GM19463 (cell line): ENCODE data around the gene FAF1.
A peak's percentile ranks its signal among the peaks of the same experiment; 100 is the strongest.

Experiments
- ATAC-seq: cut with Tn5 transposase; IDR thresholded peaks from one replicate; pipeline ENCODE4 v1.9.1; 2021; ENCODE audit warnings: mild to moderate bottlenecking, moderate library complexity; ENCODE audit not compliant: unreplicated experiment

Gene FAF1

DNA sequence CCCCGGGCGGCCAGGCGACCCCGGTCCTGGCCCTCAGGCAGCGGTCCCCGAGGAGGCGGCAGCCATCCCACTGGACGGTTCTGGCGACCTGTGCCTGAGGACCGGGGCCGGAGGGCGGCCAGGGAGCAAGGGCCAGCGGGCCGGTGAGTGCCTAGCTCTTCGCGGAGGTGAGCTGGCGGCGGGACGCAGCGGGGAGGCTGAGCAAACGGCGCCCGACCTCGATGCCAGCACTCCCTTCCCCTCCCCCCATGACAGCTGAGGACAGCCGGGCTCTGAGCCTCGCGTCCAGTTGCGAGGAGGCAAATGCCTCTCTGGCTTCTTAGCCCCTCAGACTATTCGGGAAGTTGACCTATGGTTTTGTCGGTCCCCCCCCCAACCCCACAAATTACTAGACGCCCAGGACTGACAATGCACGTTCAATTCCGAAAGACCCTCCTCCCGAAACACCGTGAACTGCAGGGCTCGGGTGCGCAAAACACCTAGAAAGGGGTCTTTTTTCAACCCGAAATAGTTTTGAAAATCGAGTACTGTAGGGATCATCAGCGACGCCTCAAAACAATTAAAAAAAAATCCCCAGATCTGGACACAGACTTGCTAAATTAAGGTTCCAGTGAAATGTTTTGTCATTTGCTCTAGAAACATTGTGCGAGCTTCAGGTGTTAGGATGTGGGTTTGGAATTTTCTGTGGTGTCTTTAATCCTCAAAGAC is 18.2 kb upstream of the FAF1 start:
- ATAC-seq = peak; percentile 31

DNA sequence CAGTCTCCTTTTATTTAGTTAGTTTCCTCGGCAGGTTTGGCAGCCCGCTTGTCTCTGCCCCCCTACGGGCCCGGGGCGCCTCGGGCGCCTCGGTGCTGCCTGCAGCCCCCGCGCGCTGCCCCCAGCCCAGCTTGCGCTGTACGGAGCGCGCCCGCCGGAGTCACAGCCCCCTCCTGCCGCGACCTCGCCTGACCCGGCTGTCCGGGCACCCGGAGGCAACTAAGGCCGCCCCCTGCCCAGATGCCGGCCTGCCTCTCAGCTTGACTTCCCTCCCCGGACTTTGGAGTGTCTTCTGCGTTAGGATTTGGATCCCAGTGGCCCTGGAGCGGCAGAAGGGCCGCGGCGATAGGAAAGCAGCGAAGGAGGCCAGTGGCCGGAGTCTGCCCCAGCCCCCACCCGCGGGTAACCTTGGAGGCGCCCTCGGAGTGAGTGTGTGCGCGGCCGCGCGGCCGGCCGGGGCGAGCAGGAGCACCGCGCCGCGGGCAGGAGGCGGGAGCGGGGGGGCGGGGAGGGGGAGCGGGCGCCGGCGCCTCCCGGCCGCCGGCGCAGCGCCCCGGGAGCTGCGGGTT is 17.6 kb upstream of the FAF1 start:
- peak; percentile 48 for ATAC-seq

DNA sequence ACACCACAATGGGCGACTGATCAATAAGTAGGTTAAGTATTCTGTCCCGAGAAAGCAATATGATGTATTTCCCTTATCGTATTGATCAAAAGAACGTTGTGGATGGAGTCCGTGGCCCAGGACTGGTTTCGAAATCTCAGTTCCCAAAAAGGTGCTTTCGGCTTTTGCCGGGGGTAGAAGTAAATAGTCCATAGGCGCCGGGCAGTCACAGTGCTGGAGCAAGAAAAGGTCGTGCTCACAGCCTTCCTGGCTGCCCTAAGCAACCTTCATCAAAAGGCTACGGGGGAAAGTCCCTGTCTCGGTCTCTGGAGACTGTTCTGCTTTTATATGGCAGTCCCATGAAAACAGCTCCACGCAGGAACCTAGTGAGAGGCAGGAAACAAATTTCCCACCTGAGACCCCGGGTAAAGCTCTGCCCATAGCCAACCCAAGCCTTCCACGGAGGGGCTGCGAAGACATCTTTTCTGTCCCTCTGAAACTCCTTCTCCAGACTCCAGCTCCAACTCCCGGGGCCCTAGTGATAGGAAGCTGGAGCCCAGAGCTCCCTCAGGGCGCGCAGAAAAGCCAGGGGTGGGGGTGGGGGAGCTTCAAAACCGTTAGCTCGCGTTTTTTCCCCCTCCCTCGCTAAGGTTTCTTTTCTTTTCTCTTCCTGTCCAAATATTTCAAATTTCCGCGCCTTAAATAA is 17.0 kb upstream of the FAF1 start:
- ATAC-seq = peak; percentile 63

DNA sequence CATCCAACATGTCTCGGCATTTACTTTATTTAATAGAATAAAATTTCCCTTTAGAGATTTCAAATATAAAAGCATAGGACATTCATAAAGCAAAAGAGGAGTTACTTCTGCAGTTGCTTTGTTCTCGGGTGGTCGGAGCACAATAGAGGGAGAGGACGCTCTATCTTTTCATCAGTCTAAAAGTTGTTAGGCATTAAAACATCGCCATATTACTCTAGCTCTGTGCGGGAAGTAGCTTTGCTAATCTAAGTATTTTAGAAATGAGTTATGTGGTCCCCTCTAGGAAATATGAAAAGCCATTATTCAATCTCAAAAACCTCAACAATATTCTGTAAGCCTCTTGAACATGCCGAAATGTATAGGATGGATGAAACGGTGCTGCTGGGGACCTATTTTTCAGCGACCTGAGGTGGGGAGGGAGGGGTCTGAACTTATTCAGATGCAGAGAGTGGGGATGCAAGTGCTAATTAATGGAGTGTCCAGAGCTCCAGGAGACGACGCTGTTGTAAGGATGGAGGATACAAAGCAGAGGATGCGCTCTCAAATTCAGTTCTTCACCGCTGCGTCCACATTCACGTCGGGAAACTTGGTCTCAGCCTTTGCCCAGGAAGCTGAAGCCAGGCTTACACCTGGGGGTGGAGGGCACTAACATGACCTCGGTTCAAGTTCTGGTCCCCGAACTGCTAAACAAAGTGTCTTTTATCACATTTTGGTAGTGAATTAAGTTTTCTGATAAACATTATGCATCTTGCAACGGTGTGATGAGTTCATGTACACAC is 16.2 kb upstream of the FAF1 start:
- no peak for ATAC-seq

DNA sequence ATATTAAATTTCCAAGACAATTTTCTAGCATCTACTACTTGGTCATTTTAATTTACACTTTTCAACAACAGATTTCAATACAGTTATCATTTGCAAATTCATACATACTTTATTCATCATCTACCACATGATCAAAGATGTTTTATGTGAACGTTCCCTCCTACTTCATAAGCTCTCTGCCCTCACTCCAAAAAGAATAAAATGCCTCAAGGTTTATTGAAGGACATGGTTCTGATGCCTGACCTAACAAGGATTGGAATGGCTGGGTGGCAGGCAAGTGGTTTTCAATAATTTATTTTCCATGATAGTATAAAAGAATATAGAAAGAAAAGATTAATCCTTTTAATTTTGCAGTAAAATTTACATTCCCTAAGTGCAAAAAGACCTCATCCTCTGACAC is 15.4 kb upstream of the FAF1 start:
- no peak for ATAC-seq

DNA sequence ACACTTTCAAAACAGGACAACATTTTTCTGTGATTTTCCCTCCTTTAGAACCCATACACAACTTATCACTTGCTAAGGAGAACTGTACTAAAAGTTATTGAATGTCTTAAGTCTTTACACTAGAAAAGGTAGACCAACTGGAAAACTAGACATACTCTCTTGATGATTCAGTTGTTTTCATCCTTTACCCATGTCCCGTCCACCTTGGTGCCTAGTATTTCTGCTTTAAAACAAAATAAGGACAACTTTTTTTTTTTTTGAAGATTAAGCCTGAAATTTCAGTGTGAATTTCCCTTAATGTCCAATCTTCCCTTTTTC is 14.5 kb upstream of the FAF1 start:
- no peak for ATAC-seq

DNA sequence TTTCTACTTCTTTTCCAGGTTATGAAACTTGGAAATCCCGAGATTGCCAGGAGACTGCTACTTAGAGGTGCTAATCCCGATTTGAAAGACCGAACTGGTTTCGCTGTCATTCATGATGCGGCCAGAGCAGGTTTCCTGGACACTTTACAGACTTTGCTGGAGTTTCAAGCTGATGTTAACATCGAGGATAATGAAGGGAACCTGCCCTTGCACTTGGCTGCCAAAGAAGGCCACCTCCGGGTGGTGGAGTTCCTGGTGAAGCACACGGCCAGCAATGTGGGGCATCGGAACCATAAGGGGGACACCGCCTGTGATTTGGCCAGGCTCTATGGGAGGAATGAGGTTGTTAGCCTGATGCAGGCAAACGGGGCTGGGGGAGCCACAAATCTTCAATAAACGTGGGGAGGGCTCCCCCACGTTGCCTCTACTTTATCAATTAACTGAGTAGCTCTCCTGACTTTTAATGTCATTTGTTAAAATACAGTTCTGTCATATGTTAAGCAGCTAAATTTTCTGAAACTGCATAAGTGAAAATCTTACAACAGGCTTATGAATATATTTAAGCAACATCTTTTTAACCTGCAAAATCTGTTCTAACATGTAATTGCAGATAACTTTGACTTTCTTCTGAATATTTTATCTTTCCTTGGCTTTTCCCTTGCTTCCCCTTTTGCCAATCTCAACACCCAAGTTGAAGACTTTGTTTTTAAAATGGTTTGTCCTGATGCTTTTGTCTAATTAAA is 14.0 kb upstream of the FAF1 start:
- ATAC-seq = no peak

DNA sequence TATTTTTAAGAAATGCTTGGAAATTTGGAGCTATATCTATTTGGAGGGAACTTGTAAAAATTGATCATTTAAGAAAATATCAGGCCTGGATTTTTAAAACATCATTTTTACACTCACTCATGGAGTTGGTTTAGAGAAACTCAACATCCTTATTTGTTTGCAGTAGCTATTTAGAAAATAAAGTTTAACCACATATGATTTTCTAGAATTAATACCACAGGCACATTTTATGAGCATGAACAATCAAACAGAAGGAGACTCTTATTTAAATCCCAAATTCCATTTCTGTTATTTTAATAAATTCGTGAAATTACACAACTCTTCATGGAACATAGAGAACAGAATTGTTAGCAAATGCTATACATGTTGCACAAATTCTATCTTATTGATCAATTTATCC is 13.2 kb upstream of the FAF1 start:
- no peak for ATAC-seq

DNA sequence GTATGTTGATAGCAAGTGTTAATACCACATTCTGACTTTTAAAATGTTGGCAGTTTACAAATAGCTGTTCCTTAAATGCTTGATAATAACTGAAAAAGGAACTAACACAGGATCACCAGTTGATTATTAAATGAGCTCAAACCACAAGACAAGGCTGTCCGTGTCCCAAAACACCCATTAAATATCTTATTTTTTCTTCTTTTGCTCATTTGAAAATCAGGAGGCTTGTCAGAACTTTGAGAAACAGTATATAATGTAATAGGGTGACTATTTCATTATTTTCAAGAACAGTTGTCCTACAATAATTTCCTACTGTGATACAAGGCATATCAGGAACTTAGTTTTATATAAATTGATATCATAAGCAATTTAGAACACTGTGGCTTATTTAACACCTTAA is 12.7 kb upstream of the FAF1 start:
- no peak for ATAC-seq

DNA sequence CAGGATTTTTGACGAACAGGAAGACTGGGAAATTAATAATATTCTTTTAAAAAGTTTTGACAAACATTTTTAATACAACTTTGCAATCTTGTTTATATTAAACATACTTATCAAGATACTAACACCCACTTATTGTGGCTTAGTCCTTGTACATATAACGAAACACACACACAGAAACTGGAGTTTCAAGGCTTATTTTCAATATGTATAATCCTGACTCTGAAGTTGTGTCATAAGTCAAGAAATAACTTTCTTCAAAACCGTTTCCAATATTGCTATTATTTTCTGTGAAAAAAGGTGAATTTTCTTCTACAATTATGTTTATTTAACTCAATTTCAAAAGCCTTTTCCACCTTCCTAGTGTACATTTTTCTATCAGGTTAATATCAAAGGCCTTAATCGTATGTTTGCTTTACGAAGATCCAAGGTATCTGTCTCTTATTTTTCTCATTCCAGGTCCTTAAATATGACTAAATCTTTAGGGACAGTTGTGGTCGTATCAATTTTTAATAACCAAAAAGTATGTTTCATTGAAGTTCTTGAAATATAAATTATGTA is 11.8 kb upstream of the FAF1 start:
- ATAC-seq = no peak

DNA sequence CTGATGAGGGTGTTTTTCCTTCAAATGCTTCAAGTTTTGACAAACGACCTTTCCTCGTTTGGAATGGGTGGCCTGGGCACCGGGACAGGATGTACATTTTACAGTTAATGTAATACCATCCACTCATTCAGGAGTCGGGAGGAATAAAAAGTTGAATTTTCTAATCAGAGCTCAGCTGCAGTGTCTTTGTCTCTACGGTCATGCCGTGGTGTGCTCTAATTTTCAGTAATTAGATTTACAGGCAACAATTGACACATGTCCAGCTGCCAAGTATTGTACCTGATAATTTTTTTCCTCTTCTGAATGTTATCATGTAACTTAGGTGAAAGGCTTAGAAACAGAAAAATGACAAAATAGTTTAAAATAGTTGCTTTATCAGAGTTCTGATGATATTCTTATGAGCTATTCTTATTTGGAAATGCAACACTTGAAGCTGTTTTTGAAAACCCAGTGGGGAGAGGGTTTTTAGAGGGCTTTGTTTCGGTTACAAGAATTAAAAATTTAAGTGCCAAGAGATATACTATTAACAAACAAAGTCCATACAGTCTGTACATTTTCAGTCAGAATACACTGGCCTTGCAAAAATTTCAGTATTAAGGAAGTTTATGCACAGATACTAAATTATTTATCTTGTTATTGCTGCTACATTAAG is 11.0 kb upstream of the FAF1 start:
- ATAC-seq = no peak

DNA sequence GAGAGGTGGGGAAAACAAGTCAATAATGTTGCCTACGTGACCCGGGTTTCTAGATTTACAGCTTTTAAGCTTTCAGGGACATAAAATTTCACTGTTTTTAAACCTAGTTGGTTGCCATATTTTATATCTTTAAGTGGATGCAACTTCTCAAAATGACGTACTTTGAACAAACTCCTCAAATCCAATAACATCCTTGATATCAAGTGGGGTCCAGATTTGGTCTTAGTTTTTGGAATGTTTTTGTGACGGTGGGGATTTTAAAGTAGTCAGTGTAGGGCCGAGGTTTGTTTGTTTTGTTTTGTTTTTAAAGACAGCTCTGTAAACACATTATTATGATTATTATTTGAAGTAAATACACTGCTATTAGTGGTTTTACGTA is 10.4 kb upstream of the FAF1 start:
- ATAC-seq = no peak

DNA sequence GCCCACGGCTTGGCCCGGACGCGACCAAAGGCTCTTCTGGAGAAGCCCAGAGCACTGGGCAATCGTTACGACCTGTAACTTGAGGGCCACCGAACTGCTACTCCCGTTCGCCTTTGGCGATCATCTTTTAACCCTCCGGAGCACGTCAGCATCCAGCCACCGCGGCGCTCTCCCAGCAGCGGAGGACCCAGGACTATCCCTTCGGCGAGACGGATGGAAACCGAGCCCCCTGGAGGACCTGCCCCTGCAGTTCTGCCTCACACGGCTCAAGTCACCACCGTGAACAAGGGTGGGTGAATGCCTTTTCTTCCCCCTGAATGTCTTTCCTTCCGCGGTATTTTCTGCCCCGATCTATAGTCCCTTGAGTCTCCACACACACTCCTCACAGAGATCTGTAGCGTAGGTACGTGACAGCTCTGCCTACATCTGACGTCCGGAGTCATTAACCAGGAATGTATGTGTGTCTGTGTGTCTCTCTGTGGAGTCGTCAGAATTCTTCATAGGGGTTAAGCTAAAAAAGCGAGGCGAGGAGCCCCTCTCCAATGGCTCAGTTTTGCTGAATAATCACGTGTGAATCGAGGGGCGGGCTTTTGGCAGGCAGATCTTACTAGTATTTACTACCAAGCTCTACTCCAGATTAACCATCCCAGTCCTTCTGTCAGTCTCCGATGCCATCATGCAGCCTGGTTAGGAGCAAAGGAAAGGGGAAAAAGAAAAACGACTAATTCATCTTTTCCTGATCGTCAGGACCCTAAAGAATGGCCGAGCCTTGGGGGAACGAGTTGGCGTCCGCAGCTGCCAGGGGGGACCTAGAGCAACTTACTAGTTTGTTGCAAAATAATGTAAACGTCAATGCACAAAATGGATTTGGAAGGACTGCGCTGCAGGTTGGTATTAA is 9.8 kb upstream of the FAF1 start, which contains the start of gene CDKN2C:
TSS of gene CDKN2C (plus strand) at position 635 of the 898 bp plus-strand sequence. CDS start at position 759, 124 bp downstream.
- ATAC-seq = peak; percentile 20

DNA sequence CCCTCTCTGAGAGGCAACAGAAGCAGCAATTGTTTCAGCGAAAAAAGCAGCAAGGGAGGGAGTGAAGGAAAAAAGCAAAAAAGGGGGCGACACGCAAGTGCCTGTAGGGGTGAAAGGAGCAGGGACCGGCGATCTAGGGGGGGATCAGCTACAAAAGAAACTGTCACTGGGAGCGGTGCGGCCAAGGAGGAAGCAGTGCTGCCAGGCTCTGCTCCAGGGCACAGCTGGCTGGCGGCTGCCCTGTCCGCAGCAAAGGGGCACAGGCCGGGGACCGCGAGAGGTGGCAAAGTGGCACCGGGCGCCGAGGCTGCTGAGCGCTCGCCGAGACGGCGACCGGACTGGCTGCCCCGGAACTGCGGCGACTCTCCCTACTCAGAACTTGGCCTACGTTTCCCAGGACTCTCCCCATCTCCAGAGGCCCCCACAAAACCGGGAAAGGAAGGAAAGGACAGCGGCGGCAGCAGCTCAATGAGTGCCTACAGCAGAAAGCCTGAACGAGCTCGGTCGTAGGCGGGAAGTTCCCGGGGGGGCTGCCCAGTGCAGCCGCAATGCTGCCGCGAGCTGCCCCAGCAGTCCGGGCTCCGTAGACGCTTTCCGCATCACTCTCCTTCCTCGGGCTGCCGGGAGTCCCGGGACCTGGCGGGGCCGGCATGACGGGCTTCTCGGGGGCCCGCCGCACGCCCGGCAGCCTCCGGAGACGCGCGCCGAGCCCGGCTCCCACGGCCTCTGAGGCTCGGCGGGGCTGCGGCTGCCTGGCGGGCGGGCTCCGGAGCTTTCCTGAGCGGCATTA is 8.9 kb upstream of the FAF1 start:
- ATAC-seq = peak; percentile 17

DNA sequence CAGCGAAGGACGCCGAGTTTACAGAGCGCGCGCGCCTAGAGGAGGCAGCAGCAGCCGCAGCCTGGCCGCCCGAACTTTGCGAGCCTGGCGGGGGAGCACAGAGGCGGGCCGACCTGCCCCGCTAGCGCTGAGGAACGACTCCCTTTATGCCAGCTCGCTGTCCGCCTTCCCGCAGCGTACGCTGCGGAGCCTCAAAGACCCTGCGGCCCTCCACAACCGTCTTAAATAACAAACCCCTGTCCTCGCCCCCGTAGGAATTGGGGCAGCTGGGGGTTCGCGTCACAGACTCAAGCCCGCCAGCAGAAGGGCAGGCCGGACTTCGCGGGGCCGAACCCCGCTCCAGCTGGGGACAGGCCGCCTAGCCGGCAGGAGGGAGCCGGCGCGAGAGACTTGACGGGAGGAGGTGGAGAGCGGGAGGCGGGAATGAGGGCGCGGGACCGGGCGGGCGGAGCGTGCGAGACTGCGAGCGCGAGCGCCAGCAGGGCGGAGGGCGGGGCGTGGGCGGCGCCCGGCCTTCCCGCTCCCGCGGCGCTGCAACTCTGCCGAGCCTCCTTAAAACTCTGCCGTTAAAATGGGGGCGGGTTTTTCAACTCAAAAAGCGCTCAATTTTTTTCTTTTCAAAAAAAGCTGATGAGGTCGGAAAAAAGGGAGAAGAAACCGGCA is 8.2 kb upstream of the FAF1 start:
- ATAC-seq = peak; percentile 57

DNA sequence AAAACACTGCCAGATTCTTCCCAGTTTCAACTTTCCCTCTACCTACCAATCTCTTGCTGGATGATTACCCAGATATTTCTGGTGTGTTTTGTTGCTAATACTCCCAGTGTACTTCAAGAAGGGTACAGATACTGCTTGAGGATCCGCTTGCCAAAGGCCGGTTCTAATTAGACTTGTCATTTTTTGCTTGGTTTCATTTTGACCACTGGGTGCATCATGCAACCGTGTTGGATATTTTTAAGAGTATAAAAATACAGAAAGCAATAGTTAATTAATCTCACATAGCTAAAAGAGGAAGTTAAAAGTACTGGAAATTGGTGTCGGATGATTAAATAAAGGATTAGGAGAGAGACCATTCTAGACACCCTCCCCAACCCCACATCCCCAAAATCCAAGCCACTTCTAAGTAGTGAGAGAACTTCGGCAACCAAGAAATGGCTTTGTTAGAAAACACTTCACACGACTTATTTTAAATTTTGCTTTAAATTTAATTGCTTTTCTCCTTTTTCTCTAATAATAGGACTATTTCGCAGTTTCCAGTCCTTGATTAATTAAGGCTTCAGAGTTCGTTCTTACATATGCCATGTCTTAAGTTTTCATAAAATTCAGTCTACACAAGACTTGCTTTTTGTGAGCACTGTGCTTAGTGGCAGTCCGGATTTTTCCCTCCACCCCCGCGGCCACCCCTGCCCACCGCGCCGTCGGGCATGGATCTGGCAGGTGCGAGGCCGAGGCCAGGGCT is 7.5 kb upstream of the FAF1 start:
- no peak for ATAC-seq

DNA sequence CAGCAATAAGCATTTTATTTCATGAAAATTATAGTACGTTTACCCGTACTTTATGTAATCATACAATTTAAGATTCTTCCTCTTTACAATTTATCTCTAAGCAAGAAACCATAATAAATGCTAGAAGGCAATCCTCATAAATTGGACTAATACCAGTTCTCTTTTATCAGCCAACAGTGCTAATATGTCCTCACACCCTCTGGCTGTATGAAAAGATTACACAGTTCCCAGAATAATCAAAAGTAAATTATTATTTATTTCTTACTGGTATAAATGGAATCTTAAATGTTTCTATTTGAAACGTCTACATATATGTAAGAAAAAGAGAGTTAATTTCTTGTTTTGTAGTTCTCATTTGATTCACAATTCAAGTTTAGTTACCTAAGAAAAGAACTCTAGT is 6.9 kb upstream of the FAF1 start:
- no peak for ATAC-seq
